OCI-LY7 (cell line): ENCODE measurements around the gene CCDC9. TPM values are rescaled to one million over a fixed set of nuclear protein-coding genes. Genes with fewer than 3 reads are reported as not detected.
A peak's percentile ranks its signal among the peaks of the same experiment; 100 is the strongest.

Experiments used
- BruUV-seq: library from RNA; stranded (reverse); fragments of 400-500 nt; replicated peaks from 2 replicates; lab custom pipeline; 2021; lab: Mats Ljungman, UMichigan
- CTCF ChIA-PET: fragments of 300-600 bp; sonication (Branson Sonifier 250); formaldehyde crosslinking; loops from one replicate; lab custom pipeline; 2022; ENCODE audit warnings: antibody characterized with exemption; ENCODE audit not compliant: unreplicated experiment; lab: Charles Lee
- POLR2A ChIA-PET: fragments of 300-600 bp; sonication (Branson Sonifier 250); formaldehyde crosslinking; loops from one replicate; lab custom pipeline; 2022; ENCODE audit warnings: antibody characterized with exemption; lab: Charles Lee
- DNase-seq: peaks from one replicate; pipeline ENCODE4 v3.0.0-alpha.2; 2015; ENCODE audit warnings: low spot score
- H2AFZ ChIP-seq: fragments of 200-600 bp; sonication (generic), shearing (Covaris generic); 2 replicates; pipeline ENCODE4 v1.6.1; 2014; ENCODE audit warnings: mild to moderate bottlenecking, antibody characterized with exemption, low read length, moderate library complexity
- H3K27ac ChIP-seq: fragments of 200-600 bp; sonication (generic); 2 replicates; pipeline ENCODE4 v1.5.1; 2014; ENCODE audit warnings: mixed run types, low read depth, mild to moderate bottlenecking, moderate library complexity, low read length, inconsistent platforms; ENCODE audit not compliant: poor library complexity, severe bottlenecking
- H3K36me3 ChIP-seq: fragments of 200-600 bp; sonication (generic); 2 replicates; pipeline ENCODE4 v1.6.1; 2014; ENCODE audit warnings: mild to moderate bottlenecking, antibody characterized with exemption, low read length, moderate library complexity, mixed read lengths; ENCODE audit not compliant: insufficient read depth
- H3K4me1 ChIP-seq: fragments of 200-600 bp; sonication (generic); 2 replicates; pipeline ENCODE4 v1.5.1; 2014; ENCODE audit warnings: mild to moderate bottlenecking, low read length; ENCODE audit not compliant: insufficient read depth, poor library complexity, severe bottlenecking
- H3K4me2 ChIP-seq: fragments of 200-600 bp; sonication (generic); 2 replicates; pipeline ENCODE4 v1.6.1; 2014; ENCODE audit warnings: mild to moderate bottlenecking, low read length
- H3K4me3 ChIP-seq: fragments of 200-600 bp; sonication (generic); 2 replicates; pipeline ENCODE4 v1.5.1; 2014; ENCODE audit warnings: mild to moderate bottlenecking, low read depth, low read length; ENCODE audit not compliant: poor library complexity, severe bottlenecking
- H3K79me2 ChIP-seq: fragments of 200-600 bp; sonication (generic); 2 replicates; pipeline ENCODE4 v1.6.1; 2016; ENCODE audit warnings: low read depth, mild to moderate bottlenecking, low read length, moderate library complexity, mixed read lengths; ENCODE audit not compliant: insufficient read depth
- H3K9me2 ChIP-seq: fragments of 200-600 bp; sonication (generic); 2 replicates; pipeline ENCODE4 v1.6.1; 2016; ENCODE audit warnings: mild to moderate bottlenecking, low read length, mixed read lengths; ENCODE audit not compliant: insufficient read depth
- H3K9me3 ChIP-seq: fragments of 200-600 bp; sonication (generic); 2 replicates; pipeline ENCODE4 v1.6.1; 2014; ENCODE audit warnings: mild to moderate bottlenecking, mixed run types, low read length, mixed read lengths
- H4K20me1 ChIP-seq: fragments of 200-600 bp; sonication (generic); 2 replicates; pipeline ENCODE4 v1.6.1; 2014; ENCODE audit warnings: mild to moderate bottlenecking, antibody characterized with exemption, low read length, moderate library complexity, mixed read lengths; ENCODE audit not compliant: insufficient read depth
- CTCF ChIP-seq: fragments of 200-600 bp; sonication (generic); conservative IDR thresholded peaks from 2 replicates; pipeline ENCODE4 v1.5.1; 2014; ENCODE audit warnings: mild to moderate bottlenecking, antibody characterized with exemption, low read length, moderate library complexity, mixed read lengths
- EZH2phosphoT487 ChIP-seq: fragments of 200-600 bp; sonication (generic); IDR thresholded peaks from 2 replicates; pipeline ENCODE4 v1.6.1; 2018; ENCODE audit warnings: low read depth, borderline replicate concordance, mild to moderate bottlenecking, mixed run types, antibody characterized with exemption, low read length, moderate library complexity, mixed read lengths
- intact Hi-C: fragments of 100-400 bp; cut with micrococcal nuclease; formaldehyde crosslinking; loops from one replicate; pipeline ENCODE4 v1.10.0; 2022; ENCODE audit not compliant: unreplicated experiment
- total RNA-seq, 2 experiments: library from RNA; depleted of rRNA in 1 of 2; stranded (reverse); fragments of >200 nt in 1 of 2; shearing (Covaris generic) in 1 of 2; gene quantifications; 2 replicates each; pipeline ENCODE4 v1.2.3, GENCODE V29; 2014 to 2022

Gene CCDC9
- total RNA-seq, 2 experiments from 2014 or later: 7.9 to 19.7 TPM

- peak overlapping the region; percentile 97 for H3K27ac ChIP-seq
- H3K4me1 ChIP-seq: peaks cover 53% of the 10 kb centered on the region
- no peaks in the 10 kb centered on the region for H4K20me1 ChIP-seq
- ChIA-PET CTCF (interaction anchor here (0.6 to 1.6 kb wide), 2 partner anchors 16 to 17 kb away, joined by 3 to 7 read pairs; no protein-coding TSS in a partner anchor), POLR2A (interaction anchor here (1.8 kb wide), 1 partner anchor 15 kb away, joined by 13 read pairs; no protein-coding TSS in a partner anchor)
- H3K79me2 ChIP-seq: no peaks in the 10 kb centered on the region
- TF ChIP-seq CTCF (no peak), EZH2phosphoT487 (no peak)
- H3K36me3 ChIP-seq: peaks cover 6% of the 10 kb centered on the region; the same call in 1 of the 2 replicates
- intact Hi-C loops: loop anchor here (1.0 kb wide), 3 partner anchors 16 to 30 kb away; partner anchors contain the start of gene CCDC9
- no peak overlapping the region; the same call in 1 of the 2 replicates for H2AFZ ChIP-seq
- peak overlapping the region; percentile 90 for H3K4me3 ChIP-seq
- no peaks in the 10 kb centered on the region for H3K9me3 ChIP-seq
- DNase-seq: peak; percentile 93
- TSS peak; percentile 91 for BruUV-seq
- H3K9me2 ChIP-seq: no peaks in the 10 kb centered on the region
- peak overlapping the region; percentile 99 for H3K4me2 ChIP-seq
Observed at GRCh38 chr19:47226426-47227351, 29.6 kb upstream of the CCDC9 start.

GRCh38 chr19:47227352-47228167 lies 28.8 kb upstream of the CCDC9 start:
- peak; percentile 87 for DNase-seq
- no TSS peak for BruUV-seq
- no peaks in the 10 kb centered on the region for H4K20me1 ChIP-seq
- TF ChIP-seq EZH2phosphoT487 (no peak), CTCF (no peak)
- H3K36me3 ChIP-seq: peaks cover 6% of the 10 kb centered on the region; the same call in 1 of the 2 replicates
- peak overlapping the region; percentile 99 for H3K4me2 ChIP-seq
- no peaks in the 10 kb centered on the region for H3K79me2 ChIP-seq
- H3K4me3 ChIP-seq: peak overlapping the region; percentile 90
- peak overlapping the region; percentile 97 for H3K27ac ChIP-seq
- ChIA-PET CTCF (no interaction called here), POLR2A (no interaction called here)
- peak overlapping the region; percentile 52; the same call in 1 of the 2 replicates for H2AFZ ChIP-seq
- H3K4me1 ChIP-seq: peaks cover 62% of the 10 kb centered on the region
- no peaks in the 10 kb centered on the region for H3K9me3 ChIP-seq
- intact Hi-C loops: no loop called here
- no peaks in the 10 kb centered on the region for H3K9me2 ChIP-seq
